Measurements from ENCODE around the gene UBAC2.

Gene UBAC2

GRCh38 chr13:99185606-99186005 is 15.0 kb upstream of the UBAC2 start:
- Histone ChIP-seq H3K79me2 (ENCODE audit: control insufficient read depth, insufficient read depth, low read length, unreplicated experiment) (no peaks in the 10 kb centered on the region), H3K27me3 (ENCODE audit: insufficient read depth, low read length) (no peaks in the 10 kb centered on the region), H3K4me1 (ENCODE audit: control insufficient read depth, insufficient read depth, low read length, unreplicated experiment) (no peaks in the 10 kb centered on the region), H3K27ac (ENCODE audit: low read depth, low read length) (no peak overlapping the region), H2AFZ (ENCODE audit: low read length, unreplicated experiment) (no peak overlapping the region), H3K36me3 (ENCODE audit: insufficient read depth, low read length) (no peaks in the 10 kb centered on the region), H3K4me3 (ENCODE audit: low read depth, low read length) (no peak overlapping the region)

GRCh38 chr13:99190147-99190985 is 10.3 kb upstream of the UBAC2 start:
- Histone ChIP-seq H3K27ac (ENCODE audit: low read depth, low read length) (no peak overlapping the region), H3K27me3 (ENCODE audit: insufficient read depth, low read length) (no peaks in the 10 kb centered on the region), H3K4me3 (ENCODE audit: low read depth, low read length) (no peak overlapping the region), H3K36me3 (ENCODE audit: insufficient read depth, low read length) (no peaks in the 10 kb centered on the region), H2AFZ (ENCODE audit: low read length, unreplicated experiment) (no peak overlapping the region), H3K4me1 (ENCODE audit: control insufficient read depth, insufficient read depth, low read length, unreplicated experiment) (no peaks in the 10 kb centered on the region), H3K79me2 (ENCODE audit: control insufficient read depth, insufficient read depth, low read length, unreplicated experiment) (no peaks in the 10 kb centered on the region)

DNA sequence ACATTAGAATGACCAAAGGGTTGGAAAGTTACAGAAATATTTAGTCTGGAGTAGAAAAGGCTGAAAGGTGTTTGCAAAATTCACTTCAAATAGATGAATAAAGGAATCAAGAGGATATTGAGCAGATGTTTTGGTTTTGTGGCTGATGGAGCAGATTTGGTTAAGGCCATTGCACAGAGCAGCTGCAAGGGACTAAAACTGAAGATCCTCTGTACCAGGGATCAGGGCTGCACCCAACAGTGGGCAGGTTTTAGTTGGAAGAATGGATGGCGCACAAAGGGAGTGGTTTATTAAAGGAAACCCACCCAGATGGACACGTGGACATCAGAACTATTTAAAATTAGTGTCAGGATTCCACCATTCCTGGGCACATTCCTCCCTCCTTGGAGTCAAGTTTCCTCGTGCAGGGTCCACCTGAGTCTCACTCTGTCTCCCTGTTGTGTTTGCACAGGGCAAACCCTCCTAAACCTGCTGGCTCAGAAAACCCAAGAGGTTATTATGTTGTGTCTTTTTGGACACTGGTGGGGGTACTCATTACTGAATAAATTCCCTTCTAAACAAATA is 9.2 kb upstream of the UBAC2 start:
- Histone ChIP-seq H3K79me2 (ENCODE audit: control insufficient read depth, insufficient read depth, low read length, unreplicated experiment) (no peaks in the 10 kb centered on the region), H3K27me3 (ENCODE audit: insufficient read depth, low read length) (no peaks in the 10 kb centered on the region)

GRCh38 chr13:99191900-99192399 is 8.7 kb upstream of the UBAC2 start:
- Histone ChIP-seq H3K79me2 (ENCODE audit: control insufficient read depth, insufficient read depth, low read length, unreplicated experiment) (no peaks in the 10 kb centered on the region), H3K36me3 (ENCODE audit: insufficient read depth, low read length) (no peaks in the 10 kb centered on the region), H3K27ac (ENCODE audit: low read depth, low read length) (no peak overlapping the region), H3K27me3 (ENCODE audit: insufficient read depth, low read length) (no peaks in the 10 kb centered on the region), H3K4me3 (ENCODE audit: low read depth, low read length) (no peak overlapping the region), H2AFZ (ENCODE audit: low read length, unreplicated experiment) (no peak overlapping the region), H3K4me1 (ENCODE audit: control insufficient read depth, insufficient read depth, low read length, unreplicated experiment) (no peaks in the 10 kb centered on the region)

More for the DNA sequence above, 9.2 kb upstream of the UBAC2 start:
- H3K36me3 ChIP-seq (ENCODE audit: insufficient read depth, low read length), result no peaks in the 10 kb centered on the region
- no peaks in the 10 kb centered on the region for H3K4me1 ChIP-seq (ENCODE audit: control insufficient read depth, insufficient read depth, low read length, unreplicated experiment)
- no peak overlapping the region for H3K27ac ChIP-seq (ENCODE audit: low read depth, low read length)
- H2AFZ ChIP-seq (ENCODE audit: low read length, unreplicated experiment), result no peak overlapping the region
- no peak overlapping the region for H3K4me3 ChIP-seq (ENCODE audit: low read depth, low read length)

DNA sequence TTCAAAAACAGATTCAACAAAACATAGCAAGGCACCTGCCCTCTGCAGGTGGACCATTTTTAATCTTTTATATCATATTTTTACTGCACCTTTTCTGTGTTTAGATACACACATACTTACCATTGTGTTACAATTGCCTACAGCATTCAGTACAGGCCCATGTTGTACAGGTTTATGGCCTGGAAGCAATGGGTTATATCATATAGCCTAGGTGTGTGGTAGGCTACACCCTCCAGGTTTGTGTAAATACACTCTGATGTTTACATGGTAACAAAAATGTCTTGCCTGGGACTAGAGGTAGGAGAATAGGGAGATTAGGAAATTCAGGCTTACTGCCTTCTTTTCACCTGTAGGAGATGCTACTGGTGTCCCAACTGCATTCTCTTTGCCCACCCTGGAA is 8.2 kb upstream of the UBAC2 start:
- H3K4me3 ChIP-seq (ENCODE audit: low read depth, low read length), result no peak overlapping the region
- no peaks in the 10 kb centered on the region for H3K27me3 ChIP-seq (ENCODE audit: insufficient read depth, low read length)
- no peaks in the 10 kb centered on the region for H3K4me1 ChIP-seq (ENCODE audit: control insufficient read depth, insufficient read depth, low read length, unreplicated experiment)
- no peaks in the 10 kb centered on the region for H3K36me3 ChIP-seq (ENCODE audit: insufficient read depth, low read length)
- H2AFZ ChIP-seq (ENCODE audit: low read length, unreplicated experiment), result no peak overlapping the region
- H3K27ac ChIP-seq (ENCODE audit: low read depth, low read length), result no peak overlapping the region
- no peaks in the 10 kb centered on the region for H3K79me2 ChIP-seq (ENCODE audit: control insufficient read depth, insufficient read depth, low read length, unreplicated experiment)

DNA sequence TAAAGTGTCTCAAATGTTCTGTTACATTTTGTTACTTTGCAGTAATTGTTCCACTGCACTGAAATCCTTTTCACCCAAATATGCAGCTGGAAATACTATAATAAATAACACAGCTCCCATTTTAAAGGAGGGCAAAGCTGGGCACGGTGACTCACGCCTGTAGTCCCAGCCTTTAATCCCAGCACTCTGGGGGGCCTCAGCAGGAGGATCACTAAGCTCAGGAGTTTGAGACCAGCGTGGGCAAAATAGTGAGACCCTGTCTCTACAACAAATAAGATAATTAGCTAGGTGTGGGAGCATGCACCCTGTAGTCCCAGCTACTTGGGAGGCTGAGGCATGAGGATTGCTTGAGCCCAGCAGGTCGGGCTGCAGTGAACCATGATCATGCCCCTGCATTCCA is 7.5 kb upstream of the UBAC2 start:
- Histone ChIP-seq H3K36me3 (ENCODE audit: insufficient read depth, low read length) (no peaks in the 10 kb centered on the region), H3K4me1 (ENCODE audit: control insufficient read depth, insufficient read depth, low read length, unreplicated experiment) (no peaks in the 10 kb centered on the region), H3K79me2 (ENCODE audit: control insufficient read depth, insufficient read depth, low read length, unreplicated experiment) (no peaks in the 10 kb centered on the region), H3K27ac (ENCODE audit: low read depth, low read length) (no peak overlapping the region), H2AFZ (ENCODE audit: low read length, unreplicated experiment) (no peak overlapping the region), H3K27me3 (ENCODE audit: insufficient read depth, low read length) (no peaks in the 10 kb centered on the region), H3K4me3 (ENCODE audit: low read depth, low read length) (no peak overlapping the region)

DNA sequence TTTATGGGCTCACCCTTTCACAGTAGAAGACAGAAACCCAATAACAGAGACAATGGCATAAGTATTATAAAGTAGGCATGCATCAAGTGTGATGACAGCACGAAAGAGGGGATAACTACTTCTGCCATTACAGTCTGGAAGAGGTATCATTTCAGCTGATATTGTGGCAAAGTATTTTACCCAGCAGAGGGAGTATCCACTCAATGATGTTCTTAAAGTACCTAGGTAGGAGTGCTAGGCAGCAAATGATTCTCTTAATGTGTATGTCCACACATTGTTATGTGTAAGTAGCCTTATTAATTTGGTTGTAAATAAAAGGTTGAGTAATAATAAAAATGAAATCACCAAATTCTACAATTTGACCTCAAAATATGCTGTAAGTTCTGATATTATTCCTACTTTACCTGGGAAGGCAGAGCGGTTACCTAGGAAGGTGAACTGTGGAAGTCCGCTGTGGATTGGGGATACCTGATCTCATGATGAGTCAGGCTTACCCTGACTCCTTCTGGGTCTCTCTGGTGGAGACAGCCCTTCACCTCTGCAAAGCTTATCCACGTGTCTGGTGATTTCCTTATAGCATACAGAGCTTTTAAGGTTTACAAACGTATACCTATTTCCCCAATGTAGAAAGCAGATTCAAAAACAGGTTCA is 4.1 kb upstream of the UBAC2 start:
- no peaks in the 10 kb centered on the region for H3K27me3 ChIP-seq (ENCODE audit: insufficient read depth, low read length)
- H3K79me2 ChIP-seq (ENCODE audit: control insufficient read depth, insufficient read depth, low read length, unreplicated experiment), result peaks cover 18% of the 10 kb centered on the region
- H3K4me1 ChIP-seq (ENCODE audit: control insufficient read depth, insufficient read depth, low read length, unreplicated experiment), result peaks cover 9% of the 10 kb centered on the region
- no peak overlapping the region for H3K4me3 ChIP-seq (ENCODE audit: low read depth, low read length)
- no peaks in the 10 kb centered on the region for H3K36me3 ChIP-seq (ENCODE audit: insufficient read depth, low read length)
- H3K27ac ChIP-seq (ENCODE audit: low read depth, low read length), result no peak overlapping the region
- H2AFZ ChIP-seq (ENCODE audit: low read length, unreplicated experiment), result no peak overlapping the region

- Histone ChIP-seq H3K27me3 (ENCODE audit: insufficient read depth, low read length) (no peaks in the 10 kb centered on the region), H3K4me1 (ENCODE audit: control insufficient read depth, insufficient read depth, low read length, unreplicated experiment) (peaks cover 11% of the 10 kb centered on the region), H3K27ac (ENCODE audit: low read depth, low read length) (no peak overlapping the region), H3K36me3 (ENCODE audit: insufficient read depth, low read length) (no peaks in the 10 kb centered on the region), H3K4me3 (ENCODE audit: low read depth, low read length) (no peak overlapping the region), H2AFZ (ENCODE audit: low read length, unreplicated experiment) (no peak overlapping the region), H3K79me2 (ENCODE audit: control insufficient read depth, insufficient read depth, low read length, unreplicated experiment) (peaks cover 23% of the 10 kb centered on the region)
Measured at GRCh38 chr13:99197117-99197651, 3.5 kb upstream of the UBAC2 start.

- Histone ChIP-seq H2AFZ (ENCODE audit: low read length, unreplicated experiment) (peak overlapping the region; percentile 83), H3K27ac (ENCODE audit: low read depth, low read length) (peak overlapping the region; percentile 78), H3K27me3 (ENCODE audit: insufficient read depth, low read length) (no peaks in the 10 kb centered on the region), H3K4me3 (ENCODE audit: low read depth, low read length) (peak overlapping the region; percentile 78), H3K36me3 (ENCODE audit: insufficient read depth, low read length) (no peaks in the 10 kb centered on the region), H3K79me2 (ENCODE audit: control insufficient read depth, insufficient read depth, low read length, unreplicated experiment) (peaks cover 46% of the 10 kb centered on the region), H3K4me1 (ENCODE audit: control insufficient read depth, insufficient read depth, low read length, unreplicated experiment) (peaks cover 17% of the 10 kb centered on the region)
Measured at GRCh38 chr13:99199541-99200431, 868 bp upstream of the UBAC2 start.
